Measurements from ENCODE around the gene AKAP1. TPM values are rescaled to one million over a fixed set of nuclear protein-coding genes. Genes with fewer than 3 reads are reported as not detected.

AKAP1 gene
- total RNA-seq, 1 experiment from 2014 or later, result 21.4 TPM

GRCh38 chr17:57130708-57131461, 45.8 kb downstream of the AKAP1 start:
- DNase-seq (ENCODE audit: low read depth), result peak; percentile 68

DNA sequence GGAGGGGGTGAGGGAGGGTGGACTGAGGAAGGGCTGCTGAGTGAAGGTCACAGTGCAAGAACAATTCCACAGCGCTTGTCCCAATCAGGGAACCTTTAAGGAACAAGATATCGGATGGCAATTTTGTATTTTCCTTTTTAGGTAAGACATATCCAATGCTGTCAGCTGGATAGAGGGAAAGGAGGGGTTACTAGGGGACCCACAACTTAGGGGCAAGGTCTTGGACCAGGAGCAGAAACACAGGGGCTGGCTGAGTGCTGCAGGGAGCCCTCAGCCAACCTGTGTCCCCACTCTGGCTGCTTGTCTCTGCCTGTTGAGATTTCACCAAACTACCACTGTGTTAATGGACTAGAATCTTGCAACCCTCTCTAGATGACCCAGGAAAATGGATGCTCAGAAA, 47.6 kb downstream of the AKAP1 start:
- DNase-seq (ENCODE audit: low read depth), result no peak

- DNase-seq (ENCODE audit: low read depth), result peak; percentile 41
Observed at GRCh38 chr17:57133486-57133885, 48.4 kb downstream of the AKAP1 start.

DNA sequence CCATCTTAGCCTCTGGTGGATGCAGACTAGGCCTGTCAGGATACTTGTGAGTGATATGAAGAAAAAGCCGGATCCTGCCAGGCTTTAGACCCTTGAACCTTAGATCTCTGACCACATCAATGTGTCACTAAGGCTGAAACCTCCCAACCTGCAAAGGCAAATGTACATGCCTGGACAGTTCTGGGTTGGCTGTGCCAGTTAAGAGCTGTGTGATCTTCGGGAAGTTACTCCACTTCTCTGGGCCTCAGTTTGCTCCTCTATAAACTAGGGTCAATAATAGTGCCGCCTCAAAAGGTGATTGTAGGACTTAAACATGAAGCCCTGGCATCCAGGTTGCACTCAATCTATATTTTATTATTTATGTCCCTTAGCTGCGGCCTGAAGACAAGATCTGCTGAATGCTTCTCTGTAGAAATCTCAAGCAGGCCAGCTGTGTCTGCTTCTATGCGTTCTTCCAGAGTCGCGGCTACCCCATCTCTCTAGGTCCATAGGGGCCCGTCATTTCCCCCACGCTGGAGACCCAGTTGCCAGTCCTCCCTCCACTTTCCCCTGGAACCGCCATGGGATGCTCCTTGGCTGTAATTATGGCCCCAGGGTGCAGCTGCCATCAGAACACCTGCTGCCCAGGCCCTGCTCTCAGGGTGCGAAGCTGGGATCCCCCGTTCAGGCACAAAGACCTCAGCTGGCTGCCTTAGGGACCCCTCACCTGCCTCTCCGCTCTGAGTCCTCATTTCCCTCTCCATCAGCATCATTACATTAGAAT, 50.2 kb downstream of the AKAP1 start:
- DNase-seq (ENCODE audit: low read depth), result no peak

- no peak for DNase-seq (ENCODE audit: low read depth)
Observed at GRCh38 chr17:57135789-57136291, 50.8 kb downstream of the AKAP1 start.

DNA sequence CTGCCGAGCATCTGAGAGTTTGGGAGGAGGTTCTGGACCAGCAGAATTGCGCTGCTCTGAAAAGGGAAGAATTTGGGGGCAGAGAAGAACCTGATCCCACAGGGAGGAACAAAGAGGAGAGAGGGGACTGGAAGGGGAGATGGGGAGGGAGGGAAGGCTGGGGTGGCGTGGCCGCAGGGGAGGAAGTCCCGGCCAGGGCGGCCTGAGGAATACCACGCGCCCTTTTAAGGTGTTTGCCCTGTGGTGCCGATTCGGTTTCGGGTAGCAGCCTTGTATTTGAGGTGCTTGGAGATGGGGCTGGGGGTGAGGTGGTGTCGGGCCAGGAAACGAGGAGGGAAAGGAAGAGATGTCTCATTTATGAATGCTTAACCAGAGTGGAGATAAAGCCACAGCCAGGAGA, 51.3 kb downstream of the AKAP1 start:
- no peak for DNase-seq (ENCODE audit: low read depth)

GRCh38 chr17:57138030-57138911, 53.2 kb downstream of the AKAP1 start:
- no peak for DNase-seq (ENCODE audit: low read depth)

GRCh38 chr17:57138956-57139576, 54.0 kb downstream of the AKAP1 start:
- DNase-seq (ENCODE audit: low read depth), result peak; percentile 42

- DNase-seq (ENCODE audit: low read depth), result no peak
Observed at GRCh38 chr17:57140316-57140715, 55.3 kb downstream of the AKAP1 start.

DNA sequence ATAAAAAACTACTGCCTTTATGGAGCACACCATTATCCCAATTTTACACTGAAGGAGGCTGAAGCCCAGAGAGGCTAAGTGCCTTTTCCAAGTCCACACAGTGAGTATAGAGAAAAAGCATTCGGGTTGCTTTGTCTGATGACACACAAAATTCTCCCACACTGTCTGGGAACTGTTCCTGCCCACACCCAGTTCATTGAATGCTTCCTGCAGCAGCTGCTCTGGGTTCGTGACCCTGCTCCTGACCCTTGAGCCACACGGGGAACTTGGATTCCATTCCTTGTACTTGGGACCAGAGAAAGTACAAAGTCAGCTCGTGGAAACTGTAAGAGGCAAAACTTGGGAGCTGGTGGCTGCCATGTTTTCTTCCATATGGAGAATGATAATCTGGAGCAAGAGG, 57.9 kb downstream of the AKAP1 start:
- peak; percentile 51 for DNase-seq (ENCODE audit: low read depth)

- no peak for DNase-seq (ENCODE audit: low read depth)
Observed at GRCh38 chr17:57143361-57143760, 58.3 kb downstream of the AKAP1 start.

GRCh38 chr17:57143919-57144318, 58.9 kb downstream of the AKAP1 start:
- no peak for DNase-seq (ENCODE audit: low read depth)

DNA sequence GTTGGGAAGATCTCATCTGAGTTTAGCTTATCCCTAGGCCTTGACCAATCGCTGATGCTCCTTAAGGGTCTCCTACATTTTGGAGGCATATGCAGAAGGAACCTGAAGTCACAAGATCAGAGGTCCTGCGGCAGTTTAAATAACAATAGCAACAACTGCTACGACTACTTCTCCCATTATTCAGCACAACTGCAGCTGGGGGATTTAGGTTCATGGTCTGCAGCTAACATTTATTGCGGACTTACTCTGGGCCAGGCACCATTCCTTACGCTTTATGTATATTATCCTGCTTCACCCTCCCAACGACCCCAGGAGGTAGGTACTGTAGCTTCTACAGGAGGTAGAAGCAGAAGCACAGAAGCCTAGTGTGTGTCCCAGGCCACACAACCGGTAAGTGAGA, 59.5 kb downstream of the AKAP1 start:
- no peak for DNase-seq (ENCODE audit: low read depth)

DNA sequence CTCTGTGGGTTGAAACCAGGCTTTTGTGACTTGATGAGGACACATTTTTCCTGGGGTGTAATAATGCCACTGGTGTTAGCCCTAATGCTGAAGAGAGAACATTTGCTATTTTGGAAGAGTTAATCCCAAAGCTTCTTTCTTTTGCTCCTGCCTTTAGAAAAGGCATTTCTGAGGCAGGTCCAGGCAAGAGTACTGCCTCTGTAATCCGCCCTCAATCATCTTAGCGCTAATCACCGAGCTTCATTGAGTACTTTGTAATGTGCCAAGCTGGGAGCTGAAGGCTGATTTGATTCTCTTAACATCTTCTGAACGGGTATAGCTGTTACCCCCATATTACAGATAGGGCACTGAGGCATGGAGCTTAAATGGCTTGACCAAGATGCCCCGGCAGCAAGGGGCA, 60.3 kb downstream of the AKAP1 start:
- DNase-seq (ENCODE audit: low read depth), result no peak

DNA sequence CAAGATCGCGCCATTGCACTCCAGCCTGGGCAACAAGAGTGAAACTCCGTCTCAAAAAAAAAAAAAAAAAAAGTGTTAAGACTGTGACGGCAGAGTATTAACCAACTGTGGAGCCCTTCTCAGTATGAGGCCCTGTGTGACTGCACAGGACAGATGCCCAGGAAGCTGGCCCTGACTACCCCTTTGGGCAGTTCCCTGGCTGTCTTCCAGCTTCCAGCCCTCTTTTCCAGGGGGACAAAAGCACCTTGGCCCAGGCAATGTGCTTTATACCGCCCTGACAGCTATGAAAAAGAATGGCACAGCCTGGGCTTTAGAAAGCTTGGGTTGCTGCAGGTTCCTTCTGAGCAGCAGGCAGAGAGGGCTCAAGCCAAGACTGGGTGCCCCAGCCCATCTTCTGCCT, 61.2 kb downstream of the AKAP1 start:
- no peak for DNase-seq (ENCODE audit: low read depth)

- DNase-seq (ENCODE audit: low read depth), result no peak
Observed at GRCh38 chr17:57151798-57152197, 66.8 kb downstream of the AKAP1 start.

DNA sequence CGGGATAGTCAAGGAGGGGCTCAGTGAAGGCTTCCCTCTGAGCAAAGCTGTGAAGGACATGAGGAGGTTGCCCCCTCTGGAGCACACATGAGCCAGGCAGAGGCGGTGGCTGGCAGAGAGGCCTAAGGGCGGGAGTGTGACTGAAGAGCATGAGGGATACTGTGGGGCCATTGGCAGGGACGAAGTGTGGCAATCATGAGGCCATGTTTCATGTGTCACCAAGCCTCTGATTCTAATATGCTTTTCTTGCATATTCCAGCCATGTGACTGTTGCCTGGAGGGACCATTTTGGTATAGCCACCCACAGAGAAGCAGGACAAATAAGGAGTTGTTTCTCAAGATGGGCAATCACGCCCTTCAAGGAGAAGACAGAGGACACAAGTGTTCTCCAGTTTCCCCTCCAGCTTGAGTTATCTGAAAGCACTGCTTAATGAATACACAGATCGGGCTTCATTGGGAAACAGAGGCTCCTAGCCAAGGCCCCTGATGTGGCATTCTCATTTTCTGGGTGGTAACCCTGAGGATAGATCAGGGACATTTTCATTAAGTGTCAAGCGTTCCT, 68.0 kb downstream of the AKAP1 start:
- DNase-seq (ENCODE audit: low read depth), result no peak

DNA sequence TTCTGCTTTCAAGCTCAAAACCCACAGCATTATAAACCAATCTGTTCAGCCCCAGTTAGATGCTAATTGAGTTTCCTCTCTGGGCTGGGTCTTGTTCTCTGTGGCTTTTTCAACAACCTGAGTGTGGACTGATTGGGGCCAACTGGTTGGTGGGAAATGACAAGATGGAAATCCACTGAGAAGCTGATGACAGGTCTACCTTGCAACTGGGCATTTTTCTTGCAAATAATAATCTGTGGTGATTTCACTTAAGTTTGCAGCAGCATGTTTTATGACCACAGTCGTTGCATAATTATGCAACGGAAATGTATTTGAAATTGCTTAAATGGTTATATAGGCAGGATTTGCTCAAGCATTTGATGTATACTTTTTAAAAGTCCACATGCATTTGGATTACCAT, 69.9 kb downstream of the AKAP1 start:
- no peak for DNase-seq (ENCODE audit: low read depth)

- peak; percentile 35 for DNase-seq (ENCODE audit: low read depth)
Observed at GRCh38 chr17:57158325-57158724, 73.3 kb downstream of the AKAP1 start.

DNA sequence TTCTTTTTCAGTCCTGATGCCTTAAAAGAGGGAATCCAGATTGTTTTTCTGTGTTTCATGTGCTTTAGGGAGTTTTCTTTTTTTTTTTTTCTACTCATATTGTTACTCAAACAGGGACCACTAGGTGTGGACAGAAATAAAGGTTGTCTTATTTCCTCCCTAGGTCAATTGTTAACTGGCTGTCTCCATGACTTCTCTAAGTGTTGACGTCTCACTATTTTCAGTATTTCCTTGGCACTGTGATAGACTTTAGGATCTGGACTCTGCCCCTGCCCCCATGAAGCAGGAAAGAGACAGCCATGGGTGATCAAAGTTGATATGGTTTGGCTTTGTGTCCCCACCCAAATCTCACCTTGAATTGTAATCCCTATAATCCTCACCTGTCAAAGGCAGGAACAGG, 73.7 kb downstream of the AKAP1 start:
- no peak for DNase-seq (ENCODE audit: low read depth)

- DNase-seq (ENCODE audit: low read depth), result no peak
Observed at GRCh38 chr17:57160624-57161023, 75.6 kb downstream of the AKAP1 start.

Measured in M059J (cell line).